ENCODE results near the gene NCAPD3.

DNA sequence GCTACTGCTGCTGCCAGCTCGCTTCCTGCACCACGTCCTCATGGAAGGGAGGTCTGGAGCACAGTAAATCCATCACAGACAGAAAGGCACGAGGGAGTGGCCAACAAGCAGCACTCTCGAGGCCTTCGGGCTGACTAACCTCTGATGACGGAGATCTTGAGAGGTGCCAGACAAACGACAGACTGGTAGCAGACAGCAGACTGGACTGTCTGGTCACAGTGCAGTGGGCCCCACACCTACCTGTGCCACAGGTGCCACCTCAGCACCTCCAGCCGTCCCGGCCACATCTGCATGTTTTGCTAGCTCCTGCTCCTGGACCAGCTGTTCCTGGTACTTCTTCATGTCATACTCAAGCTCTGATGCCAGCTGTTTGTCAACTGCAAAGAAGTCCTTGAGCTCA lies 64.1 kb downstream of the NCAPD3 start:
- TF ChIP-seq ESRRG (CRISPR knock-in tag; IDR thresholded peaks at IDR 0.05): no peak
- TF ChIP-seq, protein P1, sequence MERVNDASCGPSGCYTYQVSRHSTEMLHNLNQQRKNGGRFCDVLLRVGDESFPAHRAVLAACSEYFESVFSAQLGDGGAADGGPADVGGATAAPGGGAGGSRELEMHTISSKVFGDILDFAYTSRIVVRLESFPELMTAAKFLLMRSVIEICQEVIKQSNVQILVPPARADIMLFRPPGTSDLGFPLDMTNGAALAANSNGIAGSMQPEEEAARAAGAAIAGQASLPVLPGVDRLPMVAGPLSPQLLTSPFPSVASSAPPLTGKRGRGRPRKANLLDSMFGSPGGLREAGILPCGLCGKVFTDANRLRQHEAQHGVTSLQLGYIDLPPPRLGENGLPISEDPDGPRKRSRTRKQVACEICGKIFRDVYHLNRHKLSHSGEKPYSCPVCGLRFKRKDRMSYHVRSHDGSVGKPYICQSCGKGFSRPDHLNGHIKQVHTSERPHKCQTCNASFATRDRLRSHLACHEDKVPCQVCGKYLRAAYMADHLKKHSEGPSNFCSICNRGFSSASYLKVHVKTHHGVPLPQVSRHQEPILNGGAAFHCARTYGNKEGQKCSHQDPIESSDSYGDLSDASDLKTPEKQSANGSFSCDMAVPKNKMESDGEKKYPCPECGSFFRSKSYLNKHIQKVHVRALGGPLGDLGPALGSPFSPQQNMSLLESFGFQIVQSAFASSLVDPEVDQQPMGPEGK (CRISPR knock-in tag; IDR thresholded peaks at IDR 0.05; ENCODE audit: borderline replicate concordance): no peak
